GM08714 (cell line): ENCODE data around the gene DOCK10.
A peak's percentile ranks its signal among the peaks of the same experiment; 100 is the strongest.

ENCODE experiments used
- H3K4me3 ChIP-seq: fragments of 200-500 bp; sonication (Bioruptor generic); 2 replicates; pipeline ENCODE4 v1.5.1; 2014; ENCODE audit warnings: mild to moderate bottlenecking, low read length, inconsistent platforms
- ZNF274 ChIP-seq: IDR thresholded peaks from 2 replicates; pipeline ENCODE4 v1.6.1; 2012; ENCODE audit warnings: mild to moderate bottlenecking, low read depth, low read length

Gene DOCK10

GRCh38 chr2:224944707-224945547, 97.3 kb downstream of the DOCK10 start:
- peak overlapping the region; percentile 99 for H3K4me3 ChIP-seq
- TF ChIP-seq ZNF274: no peak

- H3K4me3 ChIP-seq: peak overlapping the region; percentile 99
These were observed 98.6 kb downstream of the DOCK10 start for GRCh38 chr2:224943601-224944041.

- no peak for TF ChIP-seq ZNF274
- no peak overlapping the region; the same call in 1 of the 2 replicates for H3K4me3 ChIP-seq
These were observed 100.3 kb downstream of the DOCK10 start for GRCh38 chr2:224941960-224942359.

- TF ChIP-seq ZNF274: no peak
- no peak overlapping the region for H3K4me3 ChIP-seq
These were observed 101.7 kb downstream of the DOCK10 start for GRCh38 chr2:224940618-224941017.

- no peak for TF ChIP-seq ZNF274
- H3K4me3 ChIP-seq: peak overlapping the region; percentile 58; the same call in 1 of the 2 replicates
These were observed 103.6 kb downstream of the DOCK10 start for GRCh38 chr2:224938651-224939182.

- no peak for TF ChIP-seq ZNF274
- H3K4me3 ChIP-seq: no peak overlapping the region
These were observed 104.4 kb downstream of the DOCK10 start for GRCh38 chr2:224937887-224938286.

- no peak for TF ChIP-seq ZNF274
- H3K4me3 ChIP-seq: no peak overlapping the region
These were observed 107.6 kb downstream of the DOCK10 start for GRCh38 chr2:224934526-224935188.

GRCh38 chr2:224933431-224933830, 108.8 kb downstream of the DOCK10 start:
- no peak for TF ChIP-seq ZNF274
- no peak overlapping the region for H3K4me3 ChIP-seq

- no peak for TF ChIP-seq ZNF274
- H3K4me3 ChIP-seq: no peak overlapping the region
These were observed 109.7 kb downstream of the DOCK10 start for GRCh38 chr2:224932522-224932921.

GRCh38 chr2:224931956-224932355, 110.3 kb downstream of the DOCK10 start:
- no peak for TF ChIP-seq ZNF274
- no peak overlapping the region for H3K4me3 ChIP-seq

GRCh38 chr2:224930990-224931389, 111.3 kb downstream of the DOCK10 start:
- no peak overlapping the region for H3K4me3 ChIP-seq
- TF ChIP-seq ZNF274: no peak

- no peak overlapping the region for H3K4me3 ChIP-seq
- TF ChIP-seq ZNF274: no peak
These were observed 112.1 kb downstream of the DOCK10 start for GRCh38 chr2:224930124-224930523.

GRCh38 chr2:224929512-224929911, 112.8 kb downstream of the DOCK10 start:
- H3K4me3 ChIP-seq: no peak overlapping the region
- no peak for TF ChIP-seq ZNF274

GRCh38 chr2:224927646-224928173, 114.6 kb downstream of the DOCK10 start:
- H3K4me3 ChIP-seq: no peak overlapping the region; the same call in 1 of the 2 replicates
- no peak for TF ChIP-seq ZNF274
